GM12873 (cell line): Measurements from ENCODE around the gene HOMER2.

Source experiments
- CTCF ChIP-seq: IDR thresholded peaks from 2 replicates; pipeline ENCODE4 v1.5.1; 2012; ENCODE audit warnings: low read depth, mild to moderate bottlenecking, moderate library complexity, low read length, control low read depth; ENCODE audit not compliant: insufficient read depth; ENCODE audit errors: missing control alignments

HOMER2 gene

GRCh38 chr15:82935382-82935781, 17.1 kb downstream of the HOMER2 start:
- TF ChIP-seq CTCF, result no peak

- no peak for TF ChIP-seq CTCF
Measured at GRCh38 chr15:82934100-82934880, 18.2 kb downstream of the HOMER2 start.

DNA sequence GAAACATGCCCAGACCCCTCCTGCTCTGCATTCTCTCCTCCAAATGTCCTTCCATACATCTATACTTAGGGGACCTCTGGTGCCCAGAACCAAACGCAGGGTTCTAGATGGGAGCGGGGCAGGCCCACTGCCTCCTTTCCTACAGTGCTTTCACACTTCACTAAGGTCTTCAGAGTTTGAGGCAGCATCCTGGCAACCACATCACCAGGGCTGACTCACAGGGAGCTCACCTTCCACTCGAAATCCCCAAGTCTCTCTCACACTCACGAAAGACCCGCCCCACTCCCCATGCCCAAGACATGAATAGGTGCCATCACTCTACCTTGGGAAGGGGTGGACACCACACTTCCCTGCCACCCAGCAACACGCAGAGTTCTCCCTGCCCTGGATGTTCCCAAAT, 18.9 kb downstream of the HOMER2 start:
- no peak for TF ChIP-seq CTCF

GRCh38 chr15:82931221-82931620, 21.3 kb downstream of the HOMER2 start:
- TF ChIP-seq CTCF, result no peak

GRCh38 chr15:82930461-82930860, 22.1 kb downstream of the HOMER2 start:
- no peak for TF ChIP-seq CTCF

DNA sequence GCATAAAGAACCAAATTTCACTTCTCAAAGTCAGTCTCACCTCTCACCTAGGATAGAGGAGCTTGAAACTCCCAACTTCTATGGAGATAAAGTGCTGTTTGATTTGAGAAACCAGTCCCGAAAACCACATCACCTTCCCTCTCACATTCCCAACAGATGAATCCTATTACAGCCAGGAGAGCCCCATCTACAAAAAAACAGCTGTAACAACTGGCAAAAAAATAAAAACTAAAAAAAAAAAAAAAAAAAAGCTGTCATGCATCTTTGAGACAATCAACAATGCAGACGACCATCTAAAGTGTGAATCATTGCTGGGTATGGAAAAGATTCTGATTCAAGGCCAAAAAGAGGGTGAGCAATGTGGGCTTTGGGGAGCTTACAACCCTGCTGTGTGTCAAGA, 23.8 kb downstream of the HOMER2 start:
- TF ChIP-seq CTCF, result no peak

DNA sequence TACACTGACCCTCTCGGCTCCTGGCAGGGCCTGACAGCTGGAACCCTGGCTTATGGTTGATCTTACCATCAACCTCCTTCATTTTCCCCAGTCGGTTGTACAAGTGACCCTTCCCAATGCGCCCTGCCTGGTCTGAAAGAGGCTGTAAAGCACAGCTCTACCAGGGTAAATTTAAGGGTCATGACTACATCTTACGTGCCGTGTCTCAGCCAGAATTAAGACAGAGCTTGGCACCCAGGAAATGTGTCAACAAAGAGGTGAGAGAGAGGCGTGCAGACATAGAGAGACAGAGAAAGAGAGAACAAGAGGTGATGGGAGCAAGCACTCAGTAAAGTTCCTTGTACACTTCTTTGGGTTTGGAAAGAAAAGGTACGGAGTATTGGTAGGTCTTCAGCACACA, 28.8 kb downstream of the HOMER2 start:
- TF ChIP-seq CTCF, result no peak
